ENCODE data around the gene BMP5. TPM values are rescaled to one million over a fixed set of nuclear protein-coding genes. Genes with fewer than 3 reads are reported as not detected.

The BMP5 gene
- total RNA-seq, 1 experiment from 2014 or later, result 0.48 TPM

- no peak overlapping the region for H3K27ac Mint-ChIP-seq (ENCODE audit: unreplicated experiment)
- H3K36me3 Mint-ChIP-seq (ENCODE audit: insufficient read depth, unreplicated experiment), result no peaks in the 10 kb centered on the region
- Histone ChIP-seq H3K4me3 (ENCODE audit: low read depth, low read length) (no peak overlapping the region), H3K4me1 (peaks cover 7% of the 10 kb centered on the region; the same call in 1 of the 2 replicates), H3K36me3 (ENCODE audit: control insufficient read depth, insufficient read depth, low read length) (no peaks in the 10 kb centered on the region), H3K9me3 (no peaks in the 10 kb centered on the region), H3K27me3 (replicated peaks; ENCODE audit: control insufficient read depth, insufficient read depth, low read length) (no peaks in the 10 kb centered on the region)
- peaks cover 12% of the 10 kb centered on the region for H3K4me1 Mint-ChIP-seq (ENCODE audit: low read depth, unreplicated experiment)
- POLR2A ChIA-PET, result no interaction called here
- no peak overlapping the region for H3K4me3 Mint-ChIP-seq (ENCODE audit: unreplicated experiment)
- no peaks in the 10 kb centered on the region for H3K9me3 Mint-ChIP-seq (ENCODE audit: unreplicated experiment)
- BruUV-seq (replicated peaks), result no TSS peak
- no peak for TF ChIP-seq CTCF (IDR thresholded peaks at IDR 0.05; ENCODE audit: insufficient read depth in 1 of 2, low read depth in 1 of 2, low read length in 1 of 2, severe bottlenecking in 1 of 2, unreplicated experiment in 1 of 2)
- intact Hi-C loops (cut with micrococcal nuclease; ENCODE audit: unreplicated experiment), result no loop called here
- CTCF ChIA-PET, result no interaction called here
- no peak for DNase-seq
- no peaks in the 10 kb centered on the region for H3K27me3 Mint-ChIP-seq (ENCODE audit: insufficient read depth, unreplicated experiment)
Measured at GRCh38 chr6:55869674-55870073, 5.7 kb downstream of the BMP5 start.

- intact Hi-C loops (cut with micrococcal nuclease; ENCODE audit: unreplicated experiment), result no loop called here
- POLR2A ChIA-PET, result interaction anchor here (0.5 kb wide), 1 partner anchor 17 kb away, joined by 3 read pairs; no protein-coding TSS in a partner anchor
- no peaks in the 10 kb centered on the region for H3K36me3 ChIP-seq (ENCODE audit: control insufficient read depth, insufficient read depth, low read length)
- H3K4me3 ChIP-seq (ENCODE audit: low read depth, low read length), result no peak overlapping the region
- Mint-ChIP-seq H3K36me3 (ENCODE audit: insufficient read depth, unreplicated experiment) (no peaks in the 10 kb centered on the region), H3K9me3 (ENCODE audit: unreplicated experiment) (no peaks in the 10 kb centered on the region), H3K27ac (ENCODE audit: unreplicated experiment) (no peak overlapping the region), H3K27me3 (ENCODE audit: insufficient read depth, unreplicated experiment) (no peaks in the 10 kb centered on the region), H3K4me1 (ENCODE audit: low read depth, unreplicated experiment) (peaks cover 12% of the 10 kb centered on the region), H3K4me3 (ENCODE audit: unreplicated experiment) (no peak overlapping the region)
- H3K4me1 ChIP-seq, result peaks cover 7% of the 10 kb centered on the region; the same call in 1 of the 2 replicates
- no peaks in the 10 kb centered on the region for H3K27me3 ChIP-seq (replicated peaks; ENCODE audit: control insufficient read depth, insufficient read depth, low read length)
- no peaks in the 10 kb centered on the region for H3K9me3 ChIP-seq
- BruUV-seq (replicated peaks), result no TSS peak
- no peak for TF ChIP-seq CTCF (IDR thresholded peaks at IDR 0.05; ENCODE audit: insufficient read depth in 1 of 2, low read depth in 1 of 2, low read length in 1 of 2, severe bottlenecking in 1 of 2, unreplicated experiment in 1 of 2)
- CTCF ChIA-PET, result no interaction called here
- DNase-seq, result no peak
Measured at GRCh38 chr6:55868771-55869479, 6.5 kb downstream of the BMP5 start.

GRCh38 chr6:55868176-55868575 is 7.2 kb downstream of the BMP5 start:
- no peaks in the 10 kb centered on the region for H3K27me3 Mint-ChIP-seq (ENCODE audit: insufficient read depth, unreplicated experiment)
- Histone ChIP-seq H3K4me3 (ENCODE audit: low read depth, low read length) (no peak overlapping the region), H3K4me1 (peaks cover 7% of the 10 kb centered on the region; the same call in 1 of the 2 replicates), H3K36me3 (ENCODE audit: control insufficient read depth, insufficient read depth, low read length) (no peaks in the 10 kb centered on the region), H3K27me3 (replicated peaks; ENCODE audit: control insufficient read depth, insufficient read depth, low read length) (no peaks in the 10 kb centered on the region), H3K9me3 (no peaks in the 10 kb centered on the region)
- H3K4me1 Mint-ChIP-seq (ENCODE audit: low read depth, unreplicated experiment), result peaks cover 12% of the 10 kb centered on the region
- H3K36me3 Mint-ChIP-seq (ENCODE audit: insufficient read depth, unreplicated experiment), result no peaks in the 10 kb centered on the region
- H3K9me3 Mint-ChIP-seq (ENCODE audit: unreplicated experiment), result no peaks in the 10 kb centered on the region
- ChIA-PET CTCF (no interaction called here), POLR2A (no interaction called here)
- DNase-seq, result no peak
- intact Hi-C loops (cut with micrococcal nuclease; ENCODE audit: unreplicated experiment), result no loop called here
- no TSS peak for BruUV-seq (replicated peaks)
- no peak overlapping the region for H3K27ac Mint-ChIP-seq (ENCODE audit: unreplicated experiment)
- no peak overlapping the region for H3K4me3 Mint-ChIP-seq (ENCODE audit: unreplicated experiment)
- no peak for TF ChIP-seq CTCF (IDR thresholded peaks at IDR 0.05; ENCODE audit: insufficient read depth in 1 of 2, low read depth in 1 of 2, low read length in 1 of 2, severe bottlenecking in 1 of 2, unreplicated experiment in 1 of 2)
